Breast epithelium (tissue), 4 donors: ENCODE results near the gene HCFC1. TPM values are rescaled to one million over a fixed set of nuclear protein-coding genes. Genes with fewer than 3 reads are reported as not detected.
A peak's percentile ranks its signal among the peaks of the same experiment; 100 is the strongest.
"Not testable (repeated sequence)": the region's sequence is repeated elsewhere in the genome, so short reads cannot be mapped to it uniquely, and the experiment has no call there.

Experiments
- DNase-seq, 2 donors: peaks; one replicate each; pipeline ENCODE4 v3.0.0-alpha.2; 2019; ENCODE audit warnings: low spot score in 2 of 2
- H3K27ac ChIP-seq, 2 donors: fragments of 200-600 bp; sonication (generic) in 1 of 2; one replicate each; pipeline ENCODE4 v1.5.1; 2016 to 2019; ENCODE audit warnings: mild to moderate bottlenecking in 1 of 2
- H3K27me3 ChIP-seq, 2 donors: fragments of 200-600 bp; sonication (generic) in 1 of 2; one replicate each; pipeline versions ENCODE4 v1.5.1 to v1.6.0; 2017 to 2019; ENCODE audit warnings: control low read depth in 1 of 2, mild to moderate bottlenecking in 1 of 2
- H3K36me3 ChIP-seq: fragments of 200-600 bp; one replicate; pipeline ENCODE4 v1.5.1; 2019
- H3K4me1 ChIP-seq, 2 donors: fragments of 200-600 bp; sonication (generic); one replicate each; pipeline ENCODE4 v1.5.1; 2016 to 2019; ENCODE audit warnings: control low read depth in 1 of 2
- H3K4me3 ChIP-seq, 3 donors: fragments of 200-600 bp; sonication (generic); 1 replicate in 2 of 3; 2 replicates in 1 of 3; pipeline ENCODE4 v1.5.1; 2016 to 2019; ENCODE audit warnings: mild to moderate bottlenecking in 3 of 3, moderate library complexity in 2 of 3
- H3K9me3 ChIP-seq, 2 donors: fragments of 200-600 bp; sonication (generic) in 1 of 2; one replicate each; pipeline ENCODE4 v1.5.1; 2016 to 2019; ENCODE audit warnings: control low read depth in 1 of 2
- POLR2A ChIP-seq: fragments of 450-650 bp; IDR thresholded peaks from one replicate; pipeline ENCODE4 v1.6.1; 2016; ENCODE audit warnings: antibody characterized with exemption, mild to moderate bottlenecking, moderate library complexity
- POLR2AphosphoS5 ChIP-seq, 3 donors: sonication (generic); formaldehyde crosslinking; IDR thresholded peaks; one replicate each; pipeline ENCODE4 v1.6.1; 2017; ENCODE audit warnings: antibody characterized with exemption in 3 of 3
- intact Hi-C: fragments of 100-400 bp; cut with DNase I; formaldehyde crosslinking; loops from one replicate; pipeline ENCODE4 v1.15.1; 2023; ENCODE audit warnings: low total_unique reads
- total RNA-seq, 3 donors: library from RNA; depleted of rRNA; stranded (reverse); fragments of >200 nt; gene quantifications; one replicate each; pipeline ENCODE4 v1.1.0, GENCODE V29; 2016
- TF ChIP-seq, protein P1 (sequence below), 3 donors: fragments of 450-650 bp; IDR thresholded peaks; one replicate each; pipeline ENCODE4 v1.5.1; 2016 to 2017; ENCODE audit warnings: antibody characterized with exemption in 3 of 3, mild to moderate bottlenecking in 3 of 3, moderate library complexity in 3 of 3

The HCFC1 gene
- total RNA-seq, 3 donors from 2014 or later: 20.2 to 23.0 (median 22.6) TPM

DNA sequence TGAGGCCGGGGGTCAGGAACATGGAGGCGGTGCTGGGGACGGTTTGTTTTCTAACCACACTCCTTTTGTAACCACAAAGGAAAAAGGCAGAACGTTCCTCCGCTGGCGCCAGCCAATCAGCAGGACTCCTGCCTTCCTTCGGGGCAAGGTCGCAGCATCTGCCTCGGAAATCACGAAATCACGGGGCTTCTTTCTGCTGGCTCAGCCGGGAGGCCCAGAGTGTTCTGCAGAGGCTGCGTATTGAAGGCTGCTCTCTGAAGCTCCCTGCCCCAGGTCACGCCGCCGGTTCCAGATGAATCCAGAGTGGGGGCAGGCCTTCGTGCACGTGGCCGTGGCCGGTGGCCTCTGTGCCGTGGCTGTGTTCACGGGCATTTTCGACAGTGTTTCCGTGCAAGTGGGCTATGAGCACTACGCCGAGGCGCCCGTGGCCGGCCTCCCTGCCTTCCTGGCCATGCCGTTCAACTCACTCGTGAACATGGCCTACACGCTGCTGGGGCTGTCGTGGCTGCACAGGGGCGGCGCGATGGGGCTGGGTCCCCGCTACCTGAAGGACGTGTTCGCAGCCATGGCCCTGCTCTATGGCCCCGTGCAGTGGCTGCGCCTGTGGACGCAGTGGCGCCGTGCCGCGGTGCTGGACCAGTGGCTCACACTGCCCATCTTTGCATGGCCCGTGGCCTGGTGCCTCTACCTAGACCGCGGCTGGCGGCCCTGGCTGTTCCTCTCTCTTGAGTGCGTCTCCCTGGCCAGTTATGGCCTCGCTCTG is 10.3 kb upstream of the HCFC1 start:
- peaks cover 0 to 36% of the 10 kb centered on the region in 2 donors for H3K27me3 ChIP-seq
- H3K36me3 ChIP-seq: no peaks in the 10 kb centered on the region
- no peaks in the 10 kb centered on the region for H3K9me3 ChIP-seq
- DNase-seq: no peak
- no peaks in the 10 kb centered on the region for H3K4me1 ChIP-seq
- peak overlapping the region; percentile 17 to 55 for H3K27ac ChIP-seq
- no peak overlapping the region for H3K4me3 ChIP-seq
- intact Hi-C loops: loop anchor here (10.0 kb wide), 1 partner anchor 1563 kb away; no protein-coding TSS in a partner anchor
- no peak for TF ChIP-seq POLR2AphosphoS5 (IDR thresholded peaks at IDR 0.05)
- TF ChIP-seq, protein P1, sequence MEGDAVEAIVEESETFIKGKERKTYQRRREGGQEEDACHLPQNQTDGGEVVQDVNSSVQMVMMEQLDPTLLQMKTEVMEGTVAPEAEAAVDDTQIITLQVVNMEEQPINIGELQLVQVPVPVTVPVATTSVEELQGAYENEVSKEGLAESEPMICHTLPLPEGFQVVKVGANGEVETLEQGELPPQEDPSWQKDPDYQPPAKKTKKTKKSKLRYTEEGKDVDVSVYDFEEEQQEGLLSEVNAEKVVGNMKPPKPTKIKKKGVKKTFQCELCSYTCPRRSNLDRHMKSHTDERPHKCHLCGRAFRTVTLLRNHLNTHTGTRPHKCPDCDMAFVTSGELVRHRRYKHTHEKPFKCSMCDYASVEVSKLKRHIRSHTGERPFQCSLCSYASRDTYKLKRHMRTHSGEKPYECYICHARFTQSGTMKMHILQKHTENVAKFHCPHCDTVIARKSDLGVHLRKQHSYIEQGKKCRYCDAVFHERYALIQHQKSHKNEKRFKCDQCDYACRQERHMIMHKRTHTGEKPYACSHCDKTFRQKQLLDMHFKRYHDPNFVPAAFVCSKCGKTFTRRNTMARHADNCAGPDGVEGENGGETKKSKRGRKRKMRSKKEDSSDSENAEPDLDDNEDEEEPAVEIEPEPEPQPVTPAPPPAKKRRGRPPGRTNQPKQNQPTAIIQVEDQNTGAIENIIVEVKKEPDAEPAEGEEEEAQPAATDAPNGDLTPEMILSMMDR (IDR thresholded peaks at IDR 0.05): no peak
- TF ChIP-seq POLR2A: no peak

- no peak for DNase-seq
- Histone ChIP-seq H3K4me3 (no peak overlapping the region), H3K27ac (peak overlapping the region; percentile 13 to 55), H3K9me3 (no peaks in the 10 kb centered on the region), H3K4me1 (no peaks in the 10 kb centered on the region), H3K36me3 (no peaks in the 10 kb centered on the region), H3K27me3 (peaks cover 0 to 36% of the 10 kb centered on the region in 2 donors)
- intact Hi-C loops: loop anchor here (10.0 kb wide), 1 partner anchor 1564 kb away; no protein-coding TSS in a partner anchor
- TF ChIP-seq POLR2AphosphoS5 (IDR thresholded peaks at IDR 0.05) (no peak), POLR2A (no peak)
- TF ChIP-seq, protein P1 (IDR thresholded peaks at IDR 0.05): no peak
Measured at GRCh38 chrX:153981231-153981630, 9.6 kb upstream of the HCFC1 start.

DNA sequence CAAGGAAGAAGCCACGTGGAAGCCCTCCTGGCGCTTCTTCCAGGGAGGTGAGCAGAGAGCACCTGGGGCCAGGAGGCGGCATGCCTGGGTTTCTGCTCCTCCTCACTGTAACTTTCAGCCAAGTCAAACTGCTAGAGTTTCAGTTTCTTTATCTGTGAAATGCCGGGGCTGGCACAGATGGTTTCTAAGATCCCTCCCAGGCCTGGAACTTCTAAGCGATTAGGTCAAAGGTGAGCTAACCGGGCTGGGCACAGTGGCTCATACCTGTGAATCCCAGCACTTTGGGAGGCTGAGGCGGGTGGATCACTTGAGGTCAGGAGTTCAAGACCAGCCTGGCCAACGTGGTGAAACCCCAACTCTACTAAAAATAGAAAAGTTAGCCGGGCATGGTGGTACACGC is 8.8 kb upstream of the HCFC1 start:
- intact Hi-C loops: loop anchor here (10.0 kb wide), 1 partner anchor 1564 kb away; no protein-coding TSS in a partner anchor
- H3K9me3 ChIP-seq: not testable (repeated sequence)

DNA sequence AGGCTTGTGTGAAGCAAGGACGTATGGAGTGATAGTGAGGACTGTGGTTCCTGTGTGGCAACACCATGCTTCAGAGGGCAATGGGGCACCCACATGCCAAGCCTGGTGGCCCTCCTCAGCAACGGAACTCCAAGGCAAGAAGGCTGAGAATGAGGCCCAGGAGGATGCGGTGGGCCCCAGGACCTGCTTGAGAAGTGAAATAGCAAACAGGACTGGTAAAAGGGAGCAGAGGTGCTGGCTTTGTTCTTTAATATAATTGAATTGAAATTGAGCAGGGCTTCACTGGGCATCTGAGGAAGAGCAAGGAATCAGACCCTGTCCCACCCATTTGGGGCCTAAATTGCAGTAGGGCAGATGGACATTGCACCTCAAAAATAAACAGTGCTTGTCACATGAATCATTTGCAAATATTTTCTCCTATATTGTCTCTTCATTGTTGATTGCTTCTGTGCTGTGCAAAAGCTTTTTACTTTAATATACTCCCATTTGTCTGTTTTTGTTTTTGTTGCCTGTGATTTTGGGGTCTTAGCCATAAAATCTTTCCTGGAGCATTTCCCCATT is 3.2 kb upstream of the HCFC1 start:
- no peaks in the 10 kb centered on the region for H3K27me3 ChIP-seq
- TF ChIP-seq, protein P1 (IDR thresholded peaks at IDR 0.05): no peak
- TF ChIP-seq POLR2A: no peak
- no peaks in the 10 kb centered on the region for H3K36me3 ChIP-seq
- no peak for DNase-seq
- intact Hi-C loops: no loop called here
- H3K27ac ChIP-seq: peak overlapping the region; percentile 99 to 100
- peaks cover 0 to 8% of the 10 kb centered on the region in 2 donors for H3K4me1 ChIP-seq
- H3K9me3 ChIP-seq: no peaks in the 10 kb centered on the region
- H3K4me3 ChIP-seq: no peak overlapping the region

More for the DNA sequence above, 8.8 kb upstream of the HCFC1 start:
- H3K4me1 ChIP-seq, DNase-seq, H3K36me3 ChIP-seq, H3K4me3 ChIP-seq: not testable (repeated sequence)
- Histone ChIP-seq H3K27ac (peak overlapping the region in 1 of 2 donors; percentile 13), H3K27me3 (peaks cover 0 to 36% of the 10 kb centered on the region in 2 donors)

- no peak for TF ChIP-seq POLR2A
- TF ChIP-seq POLR2AphosphoS5 (IDR thresholded peaks at IDR 0.05): no peak
- TF ChIP-seq, protein P1 (IDR thresholded peaks at IDR 0.05): no peak
- Histone ChIP-seq H3K9me3 (no peaks in the 10 kb centered on the region), H3K27ac (peak overlapping the region; percentile 99 to 100), H3K4me1 (peaks cover 0 to 8% of the 10 kb centered on the region in 2 donors), H3K36me3 (no peaks in the 10 kb centered on the region), H3K4me3 (no peak overlapping the region), H3K27me3 (peaks cover 0 to 2% of the 10 kb centered on the region in 2 donors)
- DNase-seq: no peak
- intact Hi-C loops: no loop called here
Measured at GRCh38 chrX:153974003-153974725, 2.5 kb upstream of the HCFC1 start.
